Naive B cell (primary cell): ENCODE measurements around the gene LRRC34. TPM values are rescaled to one million over a fixed set of nuclear protein-coding genes. Genes with fewer than 3 reads are reported as not detected.

Experiments
- ATAC-seq, 2 donors: fragments of 150-1000 bp; cut with Tn5 transposase; 2 replicates each; pipeline ENCODE4 v1.10.0; 2021; ENCODE audit warnings: low read depth in 2 of 2, mild to moderate bottlenecking in 2 of 2, moderate library complexity in 2 of 2
- DNase-seq: peaks from one replicate; pipeline ENCODE4 v3.0.0; 2022
- H3K27ac Mint-ChIP-seq, 6 donors: one replicate each; pipeline ENCODE4 v1.8.0; 2020 to 2022; ENCODE audit warnings: mild to moderate bottlenecking in 6 of 6, mixed read lengths in 6 of 6, moderate library complexity in 5 of 6, inconsistent platforms in 2 of 6
- H3K27me3 Mint-ChIP-seq, 3 donors: one replicate each; pipeline ENCODE4 v1.8.0; 2021 to 2022; ENCODE audit warnings: mixed read lengths in 3 of 3, mild to moderate bottlenecking in 1 of 3
- H3K36me3 Mint-ChIP-seq, 2 donors: one replicate each; pipeline ENCODE4 v1.8.0; 2020 to 2022; ENCODE audit warnings: mixed read lengths in 2 of 2, inconsistent platforms in 1 of 2, mild to moderate bottlenecking in 1 of 2
- H3K4me1 Mint-ChIP-seq, 3 donors: one replicate each; pipeline ENCODE4 v1.8.0; 2020 to 2022; ENCODE audit warnings: mixed read lengths in 3 of 3, inconsistent platforms in 1 of 3, mild to moderate bottlenecking in 1 of 3, moderate library complexity in 1 of 3
- H3K4me3 Mint-ChIP-seq, 8 donors: one replicate each; pipeline ENCODE4 v1.8.0; 2020 to 2022; ENCODE audit warnings: mild to moderate bottlenecking in 8 of 8, mixed read lengths in 8 of 8, moderate library complexity in 8 of 8, inconsistent platforms in 2 of 8
- H3K9me3 Mint-ChIP-seq, 7 donors: one replicate each; pipeline ENCODE4 v1.8.0; 2020 to 2022; ENCODE audit warnings: mixed read lengths in 7 of 7, mild to moderate bottlenecking in 5 of 7, inconsistent platforms in 2 of 7, moderate library complexity in 1 of 7
- polyA plus RNA-seq, 6 donors: library from polyadenylated mRNA; unstranded; fragments of 300-500 nt; fragmentation: Illumina TruSeq; gene quantifications; one replicate each; pipeline ENCODE4 v1.2.3, GENCODE V29; 2021; ENCODE audit warnings: low read depth in 6 of 6

The LRRC34 gene
- 1 to 10 TPM in 4 of 6 donors, under 1 TPM in 2; 0.49 to 4.3 (median 1.8) TPM for polyA plus RNA-seq

DNA sequence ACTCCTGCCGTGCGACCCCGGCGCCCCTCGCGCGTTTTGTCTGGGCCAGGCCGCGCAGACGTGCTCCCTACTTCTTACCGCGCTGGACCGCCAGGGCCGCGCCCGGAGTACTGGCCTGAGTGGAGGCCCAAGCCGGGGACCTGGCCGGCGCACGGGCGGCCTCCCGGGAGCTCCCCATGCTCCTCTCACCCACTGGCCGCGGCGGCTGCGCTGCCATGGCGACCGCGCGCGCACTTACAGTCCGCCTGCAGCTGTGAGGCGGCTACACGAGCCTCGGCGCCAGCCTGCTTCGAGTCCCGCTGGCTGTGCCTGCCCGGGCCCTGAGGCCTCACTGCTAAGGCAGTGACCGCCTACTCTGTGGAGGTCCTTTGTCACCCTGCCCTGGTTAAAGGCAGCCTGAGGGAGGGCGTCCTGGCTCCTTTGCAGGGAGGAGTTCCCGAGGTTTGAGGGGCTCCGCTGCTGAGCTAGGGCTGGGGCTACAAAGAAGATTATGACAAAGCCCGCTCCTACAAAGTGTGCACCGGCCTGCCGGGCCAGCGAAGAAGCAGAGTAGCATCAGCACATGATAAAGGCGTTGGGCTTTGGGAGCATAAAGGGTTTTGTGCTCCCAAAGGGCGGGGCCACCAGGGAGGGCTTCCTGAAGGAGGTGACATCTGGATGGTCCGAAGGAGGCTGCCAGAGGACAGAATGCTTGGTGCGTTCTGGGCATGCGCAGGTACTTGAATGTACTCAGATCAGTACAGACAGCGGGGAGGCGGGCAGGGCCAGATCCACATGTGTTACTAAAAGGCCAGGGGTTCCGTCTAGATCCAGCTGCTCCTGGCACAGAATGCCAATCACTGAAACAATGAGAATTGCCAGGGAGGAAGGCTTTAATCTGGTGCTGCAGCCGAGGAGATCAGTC lies at the start of gene LRRC34, which contains the start of gene LRRIQ4:
Gene LRRC34, minus strand, starts transcription at position 573 of the 904 bp plus-strand sequence. Its CDS starts 356 bp downstream, at position 217.
Gene LRRIQ4, plus strand, starts transcription at position 539 of the 904 bp plus-strand sequence. CDS start 9,052 bp downstream, outside the sequence.
- Mint-ChIP-seq H3K36me3 (peaks cover 7 to 10% of the 10 kb centered on the region in 2 donors), H3K4me1 (peaks cover 24 to 39% (median 27%) of the 10 kb centered on the region in 3 donors), H3K27me3 (no peaks in the 10 kb centered on the region), H3K9me3 (peaks cover 4 to 17% (median 9%) of the 10 kb centered on the region in 7 donors), H3K27ac (peak within 1 kb of the TSS; percentile 90 to 98 (median 96)), H3K4me3 (peak within 1 kb of the TSS; percentile 75 to 95 (median 90))
- ATAC-seq (peak; percentile 57 to 58), DNase-seq (peak; percentile 70)

DNA sequence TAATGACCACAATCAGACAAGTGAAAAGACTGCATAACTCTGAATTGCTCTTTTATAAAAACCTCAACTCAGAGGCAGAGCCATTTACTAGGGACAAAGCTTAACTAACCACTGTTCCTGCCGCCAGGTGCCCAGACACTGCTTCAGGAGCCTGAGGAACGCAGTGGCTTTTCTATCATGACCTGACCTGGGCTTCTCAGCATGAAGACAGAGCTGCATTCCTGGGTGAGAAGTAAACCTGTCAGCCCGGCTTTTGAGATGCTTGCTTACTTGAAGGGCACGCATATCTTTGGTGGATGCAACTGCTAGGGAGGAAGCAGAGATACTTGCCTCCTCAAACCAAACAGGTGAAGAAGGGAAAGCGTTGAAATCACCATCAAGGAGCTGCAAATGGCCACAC lies 49.2 kb upstream of the LRRC34 start:
- Mint-ChIP-seq H3K4me3 (no peak overlapping the region), H3K9me3 (no peaks in the 10 kb centered on the region), H3K27me3 (peaks cover 0 to 4% (median 2%) of the 10 kb centered on the region in 3 donors), H3K27ac (no peak overlapping the region), H3K4me1 (peaks cover 22 to 33% (median 26%) of the 10 kb centered on the region in 3 donors), H3K36me3 (no peaks in the 10 kb centered on the region)
- DNase-seq (no peak), ATAC-seq (no peak)

GRCh38 chr3:169857811-169858210 lies 45.1 kb upstream of the LRRC34 start:
- H3K9me3 Mint-ChIP-seq: no peaks in the 10 kb centered on the region
- no peak overlapping the region for H3K4me3 Mint-ChIP-seq
- no peak for ATAC-seq
- no peaks in the 10 kb centered on the region for H3K36me3 Mint-ChIP-seq
- H3K4me1 Mint-ChIP-seq: no peaks in the 10 kb centered on the region
- no peak for DNase-seq
- no peak overlapping the region for H3K27ac Mint-ChIP-seq
- H3K27me3 Mint-ChIP-seq: peaks cover 0 to 9% (median 4%) of the 10 kb centered on the region in 3 donors

GRCh38 chr3:169855514-169855913 lies 42.8 kb upstream of the LRRC34 start:
- no peak for ATAC-seq
- Mint-ChIP-seq H3K27ac (peak overlapping the region in 1 of 6 donors; percentile 44), H3K9me3 (no peaks in the 10 kb centered on the region), H3K27me3 (peaks cover 0 to 9% (median 4%) of the 10 kb centered on the region in 3 donors), H3K4me3 (no peak overlapping the region), H3K36me3 (no peaks in the 10 kb centered on the region), H3K4me1 (peaks cover 0 to 1% (median 0%) of the 10 kb centered on the region in 3 donors)
- no peak for DNase-seq

DNA sequence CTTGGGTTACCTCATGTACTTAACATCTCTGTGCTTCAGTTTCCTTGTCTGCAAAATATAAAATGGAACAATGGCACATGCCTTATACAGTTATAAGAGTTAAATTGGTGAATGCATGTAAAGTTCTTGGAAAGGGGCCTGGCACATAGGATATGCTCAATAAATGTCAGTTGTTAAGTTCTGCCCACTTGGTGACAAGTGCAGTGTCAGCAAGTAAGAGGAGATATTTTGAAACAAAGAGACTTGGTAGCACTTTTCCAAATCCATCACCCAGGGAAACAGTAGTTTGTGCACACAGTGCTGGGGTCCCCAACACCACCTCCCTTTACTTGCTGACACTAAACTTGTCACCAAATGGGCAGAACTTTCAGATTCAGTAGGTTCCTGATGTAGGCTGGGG lies 37.9 kb upstream of the LRRC34 start:
- no peaks in the 10 kb centered on the region for H3K9me3 Mint-ChIP-seq
- H3K4me3 Mint-ChIP-seq: no peak overlapping the region
- H3K27me3 Mint-ChIP-seq: no peaks in the 10 kb centered on the region
- no peak for ATAC-seq
- peaks cover 24 to 44% (median 28%) of the 10 kb centered on the region in 3 donors for H3K4me1 Mint-ChIP-seq
- H3K36me3 Mint-ChIP-seq: no peaks in the 10 kb centered on the region
- DNase-seq: no peak
- no peak overlapping the region for H3K27ac Mint-ChIP-seq

DNA sequence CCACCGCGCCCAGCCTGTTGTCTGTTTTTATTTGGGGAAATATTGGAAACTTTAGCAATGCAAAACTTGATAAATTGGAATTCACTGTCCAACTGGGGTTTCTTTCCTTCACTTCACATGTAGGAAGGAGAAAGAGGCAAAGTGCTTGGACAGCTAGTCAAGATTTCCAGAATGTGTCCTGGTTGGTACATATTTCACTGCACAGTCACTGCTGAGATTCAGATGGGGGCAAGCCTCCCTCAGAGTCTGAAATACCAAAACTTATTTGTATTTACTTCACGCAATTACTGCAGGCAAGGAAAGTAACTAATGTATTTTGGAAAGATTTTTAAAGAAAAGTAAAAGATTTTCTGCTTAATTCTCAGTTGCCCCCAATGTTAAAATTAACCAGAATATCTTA lies 36.0 kb upstream of the LRRC34 start:
- Mint-ChIP-seq H3K27ac (peak overlapping the region in 1 of 6 donors; percentile 81), H3K9me3 (no peaks in the 10 kb centered on the region), H3K36me3 (no peaks in the 10 kb centered on the region), H3K4me1 (peaks cover 24 to 51% (median 33%) of the 10 kb centered on the region in 3 donors), H3K27me3 (no peaks in the 10 kb centered on the region), H3K4me3 (peak overlapping the region in 1 of 8 donors; percentile 30)
- no peak for DNase-seq
- ATAC-seq: no peak

DNA sequence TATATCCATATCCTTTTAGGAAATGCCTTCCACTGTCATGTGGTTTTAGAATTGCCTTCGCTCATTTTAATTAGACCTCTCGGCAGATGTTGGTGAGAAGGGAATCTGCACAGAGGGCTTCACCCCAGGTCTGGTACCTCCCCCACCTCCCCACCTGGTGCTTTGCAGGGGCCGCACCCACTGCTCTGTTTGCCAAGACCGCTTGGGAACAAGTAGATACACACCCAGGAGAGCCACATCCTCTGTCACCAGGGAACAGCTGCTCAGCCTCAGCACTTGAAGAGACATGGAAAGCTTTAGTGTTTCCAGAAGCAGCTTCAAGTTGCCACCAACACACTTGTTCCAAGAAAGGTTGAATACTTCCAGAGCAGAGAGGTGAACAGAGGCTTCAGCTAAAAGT lies 35.2 kb upstream of the LRRC34 start:
- no peak for ATAC-seq
- H3K27ac Mint-ChIP-seq: peak overlapping the region; percentile 44 to 89 (median 82)
- no peak for DNase-seq
- no peaks in the 10 kb centered on the region for H3K36me3 Mint-ChIP-seq
- H3K27me3 Mint-ChIP-seq: no peaks in the 10 kb centered on the region
- no peaks in the 10 kb centered on the region for H3K9me3 Mint-ChIP-seq
- H3K4me1 Mint-ChIP-seq: peaks cover 31 to 59% (median 41%) of the 10 kb centered on the region in 3 donors
- H3K4me3 Mint-ChIP-seq: peak overlapping the region in 6 of 8 donors; percentile 3 to 83 (median 32)

GRCh38 chr3:169846458-169847193 lies 33.9 kb upstream of the LRRC34 start:
- Mint-ChIP-seq H3K27ac (peak overlapping the region; percentile 89 to 98 (median 94)), H3K9me3 (no peaks in the 10 kb centered on the region), H3K4me1 (peaks cover 33 to 63% (median 45%) of the 10 kb centered on the region in 3 donors), H3K4me3 (peak overlapping the region; percentile 42 to 85 (median 78)), H3K27me3 (no peaks in the 10 kb centered on the region), H3K36me3 (no peaks in the 10 kb centered on the region)
- peak; percentile 96 to 97 for ATAC-seq
- peak; percentile 64 for DNase-seq

DNA sequence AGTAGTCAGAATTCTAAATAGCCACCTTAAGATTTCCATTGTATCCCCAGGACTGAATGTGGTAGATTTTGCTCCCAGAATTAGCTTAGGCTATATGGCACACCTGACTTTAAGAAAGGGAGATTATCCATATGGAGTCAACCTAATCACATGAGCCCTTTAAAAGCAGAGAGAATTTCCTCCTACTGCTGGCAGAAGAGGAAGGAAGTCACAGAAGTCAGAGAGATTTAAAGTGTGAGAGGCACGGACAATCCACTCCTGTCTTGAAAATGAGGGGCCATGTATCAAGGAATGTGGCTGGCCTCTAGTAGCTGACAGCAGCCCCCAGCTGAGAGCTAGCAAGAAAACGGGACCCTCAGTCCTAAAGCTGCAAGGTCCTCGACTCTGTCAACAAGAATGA lies 30.3 kb upstream of the LRRC34 start:
- DNase-seq: no peak
- no peaks in the 10 kb centered on the region for H3K27me3 Mint-ChIP-seq
- no peaks in the 10 kb centered on the region for H3K9me3 Mint-ChIP-seq
- H3K4me3 Mint-ChIP-seq: peak overlapping the region in 5 of 8 donors; percentile 12 to 77 (median 57)
- peak overlapping the region in 4 of 6 donors; percentile 34 to 75 (median 66) for H3K27ac Mint-ChIP-seq
- ATAC-seq: no peak
- peaks cover 39 to 57% (median 52%) of the 10 kb centered on the region in 3 donors for H3K4me1 Mint-ChIP-seq
- no peaks in the 10 kb centered on the region for H3K36me3 Mint-ChIP-seq

DNA sequence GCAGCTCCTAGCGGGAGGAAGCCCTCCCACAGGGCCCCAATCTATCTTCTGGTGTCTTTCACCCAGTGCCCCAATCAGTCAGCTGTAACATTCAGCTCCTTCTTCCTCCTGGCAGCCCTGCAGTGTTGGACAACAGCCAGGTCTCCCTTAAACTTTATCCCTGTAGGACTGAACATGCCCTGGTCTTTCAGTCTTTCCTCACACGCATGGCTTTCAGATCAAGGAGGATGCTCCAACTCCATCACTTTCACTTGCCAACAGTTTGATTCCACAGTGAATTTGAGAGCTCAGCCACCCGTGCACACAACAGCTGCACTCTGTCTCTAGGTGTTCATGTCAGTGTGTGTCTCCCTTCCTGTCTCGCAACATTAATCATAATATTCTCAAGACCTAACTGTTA lies 28.5 kb upstream of the LRRC34 start:
- peak; percentile 16 for DNase-seq
- ATAC-seq: peak; percentile 68 to 71
- Mint-ChIP-seq H3K27ac (peak overlapping the region; percentile 48 to 95 (median 82)), H3K9me3 (no peaks in the 10 kb centered on the region), H3K4me1 (peaks cover 40 to 50% (median 48%) of the 10 kb centered on the region in 3 donors), H3K27me3 (no peaks in the 10 kb centered on the region), H3K4me3 (peak overlapping the region in 7 of 8 donors; percentile 62 to 84 (median 76)), H3K36me3 (no peaks in the 10 kb centered on the region)

GRCh38 chr3:169838511-169839030 lies 25.9 kb upstream of the LRRC34 start:
- Mint-ChIP-seq H3K4me1 (peaks cover 46 to 51% (median 47%) of the 10 kb centered on the region in 3 donors), H3K36me3 (no peaks in the 10 kb centered on the region), H3K27ac (no peak overlapping the region), H3K27me3 (no peaks in the 10 kb centered on the region), H3K9me3 (no peaks in the 10 kb centered on the region), H3K4me3 (peak overlapping the region in 1 of 8 donors; percentile 1)
- DNase-seq (no peak), ATAC-seq (no peak)

- peak overlapping the region in 5 of 6 donors; percentile 80 to 97 (median 93) for H3K27ac Mint-ChIP-seq
- H3K27me3 Mint-ChIP-seq: no peaks in the 10 kb centered on the region
- H3K4me3 Mint-ChIP-seq: peak overlapping the region in 4 of 8 donors; percentile 18 to 61 (median 30)
- ATAC-seq (no peak), DNase-seq (no peak)
- H3K9me3 Mint-ChIP-seq: no peaks in the 10 kb centered on the region
- no peaks in the 10 kb centered on the region for H3K36me3 Mint-ChIP-seq
- peaks cover 38 to 41% (median 39%) of the 10 kb centered on the region in 3 donors for H3K4me1 Mint-ChIP-seq
Measured at GRCh38 chr3:169836942-169837275, 24.2 kb upstream of the LRRC34 start.
